ENCODE measurements around the gene POLE2.
A peak's percentile ranks its signal among the peaks of the same experiment; 100 is the strongest.
"Not testable (repeated sequence)": the region's sequence is repeated elsewhere in the genome, so short reads cannot be mapped to it uniquely, and the experiment has no call there.

Gene POLE2

DNA sequence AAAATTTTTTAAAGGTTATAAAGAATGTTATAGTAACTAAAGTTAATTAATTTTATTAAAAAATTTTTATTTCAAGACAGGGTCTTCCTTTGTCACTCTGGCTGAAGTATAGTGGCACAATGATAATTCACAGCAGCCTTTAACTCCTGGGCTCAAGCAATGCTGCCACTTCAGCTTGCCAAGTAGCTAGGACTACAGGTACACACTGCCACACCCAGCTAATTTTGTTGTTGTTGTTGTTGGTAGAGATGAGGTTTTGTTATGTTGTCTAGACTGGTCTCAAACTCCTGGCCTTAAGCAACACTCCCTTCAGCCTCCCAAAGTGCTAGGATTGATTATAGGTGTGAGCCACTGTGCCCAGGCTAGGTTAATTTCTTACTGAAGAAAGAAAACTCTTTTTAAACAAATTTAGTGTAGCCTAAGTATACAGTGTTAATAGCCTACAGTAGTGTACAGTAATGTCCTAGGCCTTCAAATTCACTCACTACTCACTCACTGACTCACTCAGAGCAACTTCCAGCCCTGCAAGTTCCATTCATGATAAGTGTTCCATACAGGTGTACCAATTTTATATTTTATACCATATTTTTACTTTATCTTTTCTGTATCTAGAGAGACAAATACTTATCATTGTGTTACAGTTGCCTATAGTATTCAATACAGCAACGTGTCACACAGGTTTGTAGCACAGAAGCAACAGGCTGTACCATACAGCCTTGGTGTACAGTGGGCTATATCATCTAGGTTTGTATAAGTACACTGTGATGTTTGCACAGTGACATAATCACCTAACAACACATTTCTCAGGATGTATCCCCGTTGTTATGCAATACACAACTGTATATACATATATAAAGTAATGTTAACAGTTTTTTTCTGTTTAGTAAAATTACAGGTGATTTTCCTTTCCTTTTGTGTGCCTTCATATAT, 28.2 kb downstream of the POLE2 start:
- DNase-seq = no peak

DNA sequence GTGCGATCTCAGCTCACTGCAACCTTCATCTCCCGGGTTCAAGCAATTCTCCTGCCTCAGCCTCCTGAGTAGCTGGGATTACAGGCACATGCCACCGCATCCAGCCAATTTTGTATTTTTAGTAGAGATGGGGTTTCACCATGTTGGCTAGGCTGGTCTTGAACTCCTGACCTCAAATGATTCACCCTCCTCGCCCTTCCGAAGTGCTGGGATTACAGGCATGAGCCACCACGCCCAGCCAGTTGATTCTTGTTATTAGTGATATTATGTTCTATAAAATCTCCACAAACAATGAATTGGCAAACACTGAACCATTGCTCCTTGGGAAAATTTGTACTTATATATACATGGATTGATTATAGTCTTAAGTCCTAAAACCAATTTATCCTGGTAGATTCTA, 30.5 kb downstream of the POLE2 start:
- DNase-seq = not testable (repeated sequence)

- no peak for DNase-seq
Observed at GRCh38 chr14:49654511-49654910, 33.5 kb downstream of the POLE2 start.

- no peak for DNase-seq
Observed at GRCh38 chr14:49653508-49653907, 34.5 kb downstream of the POLE2 start.

GRCh38 chr14:49642163-49642562, 45.9 kb downstream of the POLE2 start:
- DNase-seq = no peak

GRCh38 chr14:49641697-49642129, 46.3 kb downstream of the POLE2 start:
- peak; percentile 19 for DNase-seq

- DNase-seq = no peak
Observed at GRCh38 chr14:49640540-49641417, 47.2 kb downstream of the POLE2 start.

DNA sequence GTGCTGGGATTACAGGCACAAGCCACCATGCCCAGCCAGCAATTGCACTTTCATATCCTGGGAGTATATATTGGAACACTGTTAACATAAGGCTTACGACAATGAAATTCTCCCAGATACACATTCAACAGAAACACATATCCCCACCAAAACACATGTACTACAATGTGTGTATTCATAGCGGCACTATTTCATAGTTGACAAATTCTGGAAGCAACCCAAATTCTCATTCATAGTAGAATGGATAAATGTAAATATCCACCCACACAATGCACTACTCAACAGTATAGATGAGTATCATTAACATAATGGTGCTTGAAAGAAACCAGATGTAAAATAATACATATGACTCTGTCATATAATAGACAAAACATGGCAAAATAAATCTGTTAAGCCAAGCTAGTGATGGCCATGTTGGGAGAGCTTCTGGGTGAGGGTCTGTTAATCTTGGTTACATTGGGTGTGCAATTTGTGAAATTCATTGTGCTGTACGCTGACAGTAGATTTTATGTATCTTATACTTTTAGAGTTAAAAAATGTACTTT, 50.4 kb downstream of the POLE2 start:
- no peak for DNase-seq

DNA sequence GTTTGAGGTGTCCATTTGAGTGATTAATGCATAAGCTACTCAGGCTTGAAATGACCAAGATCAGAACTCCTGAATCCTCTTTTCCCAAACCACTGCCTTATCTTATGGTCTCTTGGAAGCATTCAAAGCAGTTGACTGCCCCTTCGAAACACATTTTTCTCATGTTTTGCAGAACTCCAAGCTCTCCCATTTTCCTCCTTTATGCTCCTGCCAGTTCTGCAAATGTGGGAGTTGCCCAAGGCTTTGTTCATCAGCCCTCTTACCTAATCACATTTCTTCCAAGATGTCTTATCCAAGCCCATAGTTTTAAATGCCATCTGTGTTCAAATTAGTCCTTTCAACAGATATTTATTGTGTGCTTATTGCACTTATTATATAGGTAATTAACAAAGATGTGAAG, 51.1 kb downstream of the POLE2 start:
- no peak for DNase-seq

DNA sequence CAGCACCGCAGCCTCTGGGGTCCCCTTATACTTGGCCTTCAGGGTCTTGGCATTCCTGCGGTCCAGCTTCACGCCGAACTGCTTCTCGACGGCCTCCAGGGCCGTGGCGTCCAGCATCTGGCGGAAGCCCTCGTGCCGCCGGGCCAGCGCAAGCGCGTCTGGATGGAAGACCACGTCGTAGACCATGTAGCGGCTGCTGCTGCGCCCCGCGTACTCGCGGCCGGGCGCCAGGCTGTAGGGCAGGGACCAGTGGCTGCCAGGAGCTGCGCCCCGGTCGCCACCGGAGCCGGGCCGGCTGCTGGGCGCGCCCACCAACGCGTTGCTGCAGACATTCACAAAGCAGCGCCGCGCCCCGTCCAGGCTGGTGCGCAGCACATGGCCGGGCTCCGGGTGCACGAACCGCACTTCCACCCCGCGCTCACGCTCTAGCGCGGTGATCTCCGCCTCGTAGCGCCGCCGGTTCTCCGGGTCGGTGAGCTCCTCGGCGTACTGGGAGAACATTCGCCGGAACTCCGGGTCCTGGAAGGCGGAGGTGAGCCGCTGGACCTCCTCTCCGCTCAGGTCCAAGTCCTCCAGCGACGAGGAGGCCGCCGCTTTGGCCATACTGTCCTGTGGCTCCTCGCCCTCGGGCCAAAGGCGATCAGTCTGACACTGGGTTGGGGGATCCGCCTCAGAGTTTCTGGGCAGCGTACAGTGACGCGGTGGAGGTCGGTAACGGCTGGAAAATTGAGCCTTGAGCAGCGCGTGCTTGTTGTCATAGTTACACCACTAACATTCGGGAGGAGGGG, 53.3 kb downstream of the POLE2 start, which contains the start of gene DNAAF2:
Gene DNAAF2, minus strand, starts transcription at position 698 of the 788 bp plus-strand sequence. Its CDS starts 95 bp downstream, at position 603.
- DNase-seq = peak; percentile 71

DNA sequence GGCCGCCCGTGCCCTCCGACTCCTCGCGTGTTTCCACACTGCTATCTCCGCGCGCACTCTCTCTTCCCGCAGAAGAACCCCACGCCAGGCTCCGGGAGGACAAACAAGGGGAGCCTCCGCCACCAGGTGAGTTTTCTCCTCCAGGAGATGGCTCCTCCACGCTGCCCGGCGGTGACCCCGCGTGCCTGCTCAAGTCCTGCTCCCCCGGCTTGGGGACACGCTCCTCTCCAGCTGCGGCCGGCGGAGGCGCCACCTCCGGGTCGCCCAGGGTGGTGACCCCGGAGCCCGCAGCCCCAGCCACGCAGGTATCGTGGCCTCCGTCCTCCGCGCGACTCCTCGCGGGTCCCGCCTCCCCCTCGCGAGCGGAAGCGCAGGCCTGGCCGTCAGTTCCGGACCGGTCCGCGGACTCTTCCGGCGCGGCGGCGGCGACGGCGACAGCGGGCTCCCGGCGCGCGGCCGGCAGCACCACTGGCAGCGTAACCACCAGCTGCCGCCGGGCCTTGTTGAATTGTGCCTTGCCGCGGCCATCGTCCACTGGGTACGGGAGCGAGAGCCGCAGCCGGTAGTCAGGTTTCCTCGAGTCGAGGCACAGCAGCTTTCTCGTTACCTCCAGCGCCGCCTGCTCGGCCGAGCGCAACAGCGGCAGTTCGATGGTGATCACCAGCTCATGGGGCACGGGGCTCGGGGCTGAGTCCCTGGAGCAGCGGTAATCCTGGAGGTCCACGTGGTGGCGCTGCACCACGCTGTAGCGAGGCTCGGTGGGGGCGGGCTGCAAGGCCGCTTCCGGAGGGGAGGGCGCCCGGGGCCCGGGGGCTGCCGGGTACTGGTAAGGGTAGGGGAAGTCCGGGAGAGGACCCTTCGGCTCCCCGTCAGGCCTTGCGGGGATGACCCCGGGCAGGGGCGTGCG, 54.1 kb downstream of the POLE2 start:
- DNase-seq = peak; percentile 95

DNA sequence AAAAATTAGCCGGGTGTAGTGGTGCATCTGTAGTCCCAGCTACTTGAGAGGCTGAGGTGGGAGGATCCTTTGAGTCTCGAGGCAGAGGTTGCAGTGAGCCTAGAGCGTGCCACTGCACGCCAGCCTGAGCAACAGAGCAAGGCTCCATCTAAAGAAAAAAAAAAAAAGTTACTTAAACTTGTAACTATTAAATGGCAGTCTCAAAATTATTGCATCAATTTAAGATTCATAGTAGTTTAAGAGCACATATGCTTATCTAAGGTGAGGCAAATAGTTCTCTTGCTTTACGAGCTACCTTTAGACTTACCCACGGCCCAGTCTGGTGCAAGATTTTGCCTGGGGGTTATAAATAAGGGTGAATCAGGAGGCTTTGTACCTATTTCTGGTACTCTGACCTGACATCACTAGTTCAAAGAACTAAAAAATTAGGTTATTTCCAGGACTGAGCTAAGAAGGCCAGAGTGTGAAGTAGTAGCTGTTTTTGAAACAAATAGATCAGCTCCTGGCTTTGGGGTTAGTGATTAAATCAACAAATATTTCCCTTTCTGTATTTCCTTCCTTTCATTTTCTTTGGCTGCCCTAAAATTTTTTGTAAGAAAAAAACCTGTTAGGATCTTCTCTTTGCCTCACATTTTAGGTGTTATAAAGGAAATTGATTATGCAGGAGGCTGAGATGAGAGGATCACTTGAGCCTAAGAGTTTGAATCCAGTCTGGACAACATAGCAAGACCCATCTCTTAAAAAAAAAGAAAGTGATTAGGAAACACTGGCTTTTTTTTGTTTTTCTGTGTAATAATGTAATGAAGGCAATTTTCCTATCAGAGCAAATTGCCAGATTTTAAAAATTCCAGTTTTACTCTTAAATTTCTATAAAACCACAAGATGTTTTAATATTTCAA, 63.8 kb downstream of the POLE2 start:
- no peak for DNase-seq

- no peak for DNase-seq
Observed at GRCh38 chr14:49623387-49623786, 64.6 kb downstream of the POLE2 start.

DNA sequence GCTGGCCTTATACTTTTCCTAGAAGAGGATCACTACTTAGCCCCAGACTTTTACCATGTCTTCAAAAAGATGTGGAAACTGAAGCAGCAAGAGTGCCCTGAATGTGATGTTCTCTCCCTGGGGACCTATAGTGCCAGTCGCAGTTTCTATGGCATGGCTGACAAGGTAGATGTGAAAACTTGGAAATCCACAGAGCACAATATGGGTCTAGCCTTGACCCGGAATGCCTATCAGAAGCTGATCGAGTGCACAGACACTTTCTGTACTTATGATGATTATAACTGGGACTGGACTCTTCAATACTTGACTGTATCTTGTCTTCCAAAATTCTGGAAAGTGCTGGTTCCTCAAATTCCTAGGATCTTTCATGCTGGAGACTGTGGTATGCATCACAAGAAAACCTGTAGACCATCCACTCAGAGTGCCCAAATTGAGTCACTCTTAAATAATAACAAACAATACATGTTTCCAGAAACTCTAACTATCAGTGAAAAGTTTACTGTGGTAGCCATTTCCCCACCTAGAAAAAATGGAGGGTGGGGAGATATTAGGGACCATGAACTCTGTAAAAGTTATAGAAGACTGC, 65.9 kb downstream of the POLE2 start:
- DNase-seq = no peak

DNA sequence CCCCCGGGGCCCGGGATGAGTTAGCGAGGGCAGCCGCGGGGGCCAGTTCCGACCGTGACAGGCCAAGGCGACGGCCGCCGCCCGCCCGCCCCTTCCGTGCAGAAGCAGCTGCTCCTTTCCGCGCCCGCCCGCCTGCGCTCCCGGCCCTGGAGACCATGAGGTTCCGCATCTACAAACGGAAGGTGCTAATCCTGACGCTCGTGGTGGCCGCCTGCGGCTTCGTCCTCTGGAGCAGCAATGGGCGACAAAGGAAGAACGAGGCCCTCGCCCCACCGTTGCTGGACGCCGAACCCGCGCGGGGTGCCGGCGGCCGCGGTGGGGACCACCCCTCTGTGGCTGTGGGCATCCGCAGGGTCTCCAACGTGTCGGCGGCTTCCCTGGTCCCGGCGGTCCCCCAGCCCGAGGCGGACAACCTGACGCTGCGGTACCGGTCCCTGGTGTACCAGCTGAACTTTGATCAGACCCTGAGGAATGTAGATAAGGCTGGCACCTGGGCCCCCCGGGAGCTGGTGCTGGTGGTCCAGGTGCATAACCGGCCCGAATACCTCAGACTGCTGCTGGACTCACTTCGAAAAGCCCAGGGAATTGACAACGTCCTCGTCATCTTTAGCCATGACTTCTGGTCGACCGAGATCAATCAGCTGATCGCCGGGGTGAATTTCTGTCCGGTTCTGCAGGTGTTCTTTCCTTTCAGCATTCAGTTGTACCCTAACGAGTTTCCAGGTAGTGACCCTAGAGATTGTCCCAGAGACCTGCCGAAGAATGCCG, 66.7 kb downstream of the POLE2 start:
- peak; percentile 77 for DNase-seq

DNA sequence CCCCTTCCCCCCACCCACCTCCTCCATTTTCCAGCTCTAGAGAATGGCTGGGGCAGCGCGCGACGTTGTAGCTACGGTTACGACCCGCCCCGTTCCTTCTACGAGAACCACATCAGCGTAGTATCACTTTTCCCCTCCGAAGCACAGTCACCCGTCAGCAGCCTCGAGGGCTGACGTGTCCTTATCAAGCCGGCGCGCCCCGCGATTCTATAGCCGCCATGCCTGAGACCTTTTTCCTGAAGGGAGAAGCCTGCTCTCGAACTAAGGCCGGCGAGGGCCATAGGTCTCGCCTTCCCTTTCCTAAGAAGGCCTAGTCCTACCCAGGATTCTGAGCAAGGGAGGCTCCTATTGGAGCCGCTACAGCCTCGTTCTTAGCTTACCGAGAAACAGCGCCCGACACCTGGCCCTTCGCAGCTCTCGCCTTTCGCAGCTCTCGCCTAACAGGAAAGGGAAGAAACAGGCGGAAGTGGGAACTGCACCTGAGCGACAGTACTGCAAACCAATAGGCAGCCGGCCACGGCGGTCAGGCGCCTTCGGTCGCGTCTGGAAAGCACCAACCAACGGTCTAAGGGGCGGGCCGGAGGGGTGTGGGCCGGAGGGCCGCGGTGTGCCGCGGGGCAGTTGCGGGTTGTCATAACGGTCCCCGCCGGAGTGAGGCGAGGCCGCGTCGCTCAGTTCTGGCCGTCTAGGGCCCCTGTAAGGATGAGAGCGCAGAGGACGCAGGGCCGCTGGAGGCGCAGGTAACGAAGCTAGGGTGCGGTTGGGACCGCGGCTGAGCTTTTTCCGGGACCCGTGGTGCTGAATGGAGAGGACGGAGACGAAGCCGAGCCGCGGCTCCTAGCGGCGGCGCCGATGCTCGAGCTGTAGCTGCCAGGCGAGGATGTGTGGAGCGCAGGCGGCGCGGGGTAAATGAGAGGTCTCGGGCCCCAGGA, 67.6 kb downstream of the POLE2 start, which contains the start of the genes MGAT2 and RPL36AL:
Gene MGAT2, plus strand, starts transcription at position 618 of the 932 bp plus-strand sequence. CDS start 470 bp downstream, outside the sequence.
Gene RPL36AL, minus strand, starts transcription at position 445 of the 932 bp plus-strand sequence. CDS start 1,522 bp downstream, outside the sequence.
- DNase-seq = peak; percentile 98

DNA sequence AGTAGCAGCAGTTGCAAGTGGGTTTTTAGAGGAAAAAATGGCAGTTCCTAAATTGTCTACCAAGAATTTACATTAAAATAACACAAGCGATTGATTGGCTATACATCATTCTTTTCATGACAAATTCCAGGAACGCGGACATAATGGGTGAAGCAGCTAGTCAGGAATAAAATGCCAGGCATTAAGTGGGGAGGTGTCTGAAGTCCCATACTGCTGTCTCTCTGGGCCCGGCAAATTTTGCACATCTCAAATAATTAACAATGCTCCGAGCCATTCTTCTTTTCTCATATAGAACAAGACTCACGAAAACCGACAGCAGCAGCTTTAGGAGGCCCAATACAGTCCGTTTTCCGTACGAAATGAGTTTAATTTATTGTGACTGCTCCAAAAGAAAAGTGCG, 68.3 kb downstream of the POLE2 start:
- DNase-seq = no peak

Measured in NCI-H2171 treated with DMSO at 0.1 percent for 48 hours (cell line).